MV-4-11 (cell line): Measurements from ENCODE around the gene SPO11.
A peak's percentile ranks its signal among the peaks of the same experiment; 100 is the strongest.

ENCODE experiments used
- DNase-seq: peaks from one replicate; lab custom pipeline; 2025; lab: John Stamatoyannopoulos, UW

Gene SPO11, protein sequence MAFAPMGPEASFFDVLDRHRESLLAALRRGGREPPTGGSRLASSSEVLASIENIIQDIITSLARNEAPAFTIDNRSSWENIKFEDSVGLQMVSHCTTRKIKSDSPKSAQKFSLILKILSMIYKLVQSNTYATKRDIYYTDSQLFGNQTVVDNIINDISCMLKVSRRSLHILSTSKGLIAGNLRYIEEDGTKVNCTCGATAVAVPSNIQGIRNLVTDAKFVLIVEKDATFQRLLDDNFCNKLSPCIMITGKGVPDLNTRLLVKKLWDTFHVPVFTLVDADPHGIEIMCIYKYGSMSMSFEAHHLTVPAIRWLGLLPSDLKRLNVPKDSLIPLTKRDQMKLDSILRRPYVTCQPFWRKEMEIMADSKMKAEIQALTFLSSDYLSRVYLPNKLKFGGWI

DNA sequence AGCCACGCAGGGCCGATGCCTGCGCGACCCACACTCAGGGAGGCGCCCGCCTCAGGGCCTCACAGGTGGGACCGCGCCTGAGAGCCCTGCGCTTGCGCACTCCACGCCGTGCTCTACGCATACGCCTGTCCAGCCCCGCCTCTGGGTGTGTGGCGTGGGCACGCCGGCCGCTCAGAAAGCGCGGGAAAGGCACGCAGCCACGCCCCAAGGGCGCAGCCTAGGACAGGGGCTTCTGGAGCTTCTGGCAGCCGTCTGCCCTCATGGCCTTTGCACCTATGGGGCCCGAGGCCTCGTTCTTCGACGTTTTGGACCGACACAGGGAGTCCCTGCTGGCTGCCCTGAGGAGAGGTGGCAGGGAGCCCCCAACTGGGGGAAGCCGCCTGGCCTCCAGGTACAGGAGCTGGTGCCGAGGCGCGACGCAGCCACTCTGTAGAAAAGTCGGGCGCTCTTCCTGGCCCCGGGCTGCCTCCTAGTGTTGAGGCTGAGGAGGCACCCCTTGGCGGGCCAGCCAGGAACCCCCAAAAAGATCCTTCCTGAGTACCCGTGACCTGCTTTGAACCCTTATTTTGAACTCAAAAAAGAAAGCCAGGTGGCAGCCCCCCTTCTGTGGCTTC, at the start of gene SPO11:
Gene SPO11 (plus strand): TSS at position 196 of the 614 bp plus-strand sequence. CDS start 65 bp downstream, at position 261.
- no peak for DNase-seq

DNA sequence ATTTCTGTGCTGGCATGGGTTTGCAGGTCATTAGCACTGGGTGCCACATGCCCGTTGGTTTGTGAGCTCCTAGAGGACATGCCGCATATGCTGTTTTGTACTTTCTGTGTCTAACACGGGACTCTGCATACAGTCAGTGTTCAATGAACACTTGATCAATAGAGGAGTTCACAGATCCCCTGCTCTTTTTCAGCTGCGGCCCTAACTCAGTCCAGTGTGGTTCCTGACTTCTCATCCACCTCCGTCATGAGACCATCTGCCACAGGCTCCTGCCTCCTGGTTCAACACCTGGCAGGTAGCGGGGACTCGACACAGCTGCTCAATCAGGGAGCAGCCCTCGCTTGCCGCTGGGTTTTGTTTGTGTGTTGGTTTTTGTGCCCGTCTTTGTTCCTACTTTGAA, 49.4 kb upstream of the SPO11 start:
- no peak for DNase-seq

DNA sequence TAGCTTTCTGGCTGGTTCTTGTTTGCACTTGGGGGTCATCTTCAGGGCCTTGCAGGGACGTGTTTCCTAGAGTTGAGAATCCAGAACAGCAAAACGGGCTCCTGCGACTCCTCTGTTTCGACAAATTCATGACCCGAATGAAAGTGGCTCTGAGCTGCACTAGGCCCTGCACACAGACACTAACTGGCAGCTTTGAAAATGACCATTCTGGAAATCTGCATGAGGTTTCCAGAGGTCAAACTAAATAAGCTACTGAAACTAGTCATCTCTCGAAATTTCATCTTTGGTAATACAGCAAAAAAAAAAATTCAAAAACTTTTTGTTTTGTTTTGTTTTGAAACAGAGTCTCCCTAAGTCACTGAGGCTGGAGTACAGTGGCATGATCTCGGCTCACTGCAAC, 47.7 kb upstream of the SPO11 start:
- no peak for DNase-seq

DNA sequence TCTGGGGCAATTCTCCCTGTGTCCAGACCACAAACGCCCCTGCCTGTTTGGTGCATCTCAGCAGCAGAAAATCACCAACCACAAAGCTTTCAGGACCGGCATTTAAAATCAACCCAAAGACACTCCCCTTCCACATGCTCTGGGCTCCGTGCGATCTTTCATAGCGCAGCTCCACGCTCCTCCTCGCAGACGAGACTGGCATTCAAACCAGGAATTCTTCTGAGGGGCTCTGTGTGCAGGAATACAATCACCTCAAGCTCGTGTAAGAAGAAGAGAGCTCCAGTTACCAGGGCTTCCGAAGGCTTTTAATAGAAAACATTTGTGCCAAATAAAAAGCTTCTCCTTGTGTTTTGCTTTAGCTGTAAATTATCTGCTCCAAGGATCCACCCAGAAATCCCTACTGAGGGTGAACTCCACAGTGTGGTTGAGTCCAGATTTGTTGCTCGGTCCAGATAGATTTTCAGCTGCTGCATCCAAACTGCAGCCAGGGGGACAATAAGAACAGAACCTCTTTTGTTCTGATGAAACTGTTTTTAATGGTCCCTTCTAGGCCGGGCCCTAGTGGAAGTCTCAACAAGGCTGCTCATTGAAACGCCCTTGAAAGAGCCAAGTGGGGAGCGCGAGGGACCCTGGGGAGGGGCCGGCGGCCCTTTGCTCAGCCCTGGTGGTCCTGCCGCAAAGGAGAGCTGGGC, 46.8 kb upstream of the SPO11 start:
- DNase-seq = no peak

DNA sequence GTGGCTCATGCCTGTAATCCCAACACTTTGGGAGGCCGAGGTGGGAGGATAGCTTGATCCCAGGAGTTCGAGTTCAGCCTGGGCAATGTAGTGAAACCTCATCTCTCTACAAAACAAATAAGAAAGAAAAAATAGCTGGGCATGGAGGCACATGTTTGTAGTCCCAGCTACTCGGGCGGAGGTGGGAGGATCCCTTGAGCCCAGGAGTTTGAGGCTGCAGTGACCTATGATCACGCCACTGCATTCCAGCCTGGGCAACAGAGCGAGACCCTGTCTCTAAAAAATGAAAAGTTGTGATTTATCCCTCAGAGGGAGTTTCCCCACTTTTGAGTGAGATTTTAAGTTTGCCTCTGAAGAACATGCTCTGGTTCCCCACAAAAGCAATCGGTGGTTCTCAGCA, 45.7 kb upstream of the SPO11 start:
- DNase-seq = no peak

DNA sequence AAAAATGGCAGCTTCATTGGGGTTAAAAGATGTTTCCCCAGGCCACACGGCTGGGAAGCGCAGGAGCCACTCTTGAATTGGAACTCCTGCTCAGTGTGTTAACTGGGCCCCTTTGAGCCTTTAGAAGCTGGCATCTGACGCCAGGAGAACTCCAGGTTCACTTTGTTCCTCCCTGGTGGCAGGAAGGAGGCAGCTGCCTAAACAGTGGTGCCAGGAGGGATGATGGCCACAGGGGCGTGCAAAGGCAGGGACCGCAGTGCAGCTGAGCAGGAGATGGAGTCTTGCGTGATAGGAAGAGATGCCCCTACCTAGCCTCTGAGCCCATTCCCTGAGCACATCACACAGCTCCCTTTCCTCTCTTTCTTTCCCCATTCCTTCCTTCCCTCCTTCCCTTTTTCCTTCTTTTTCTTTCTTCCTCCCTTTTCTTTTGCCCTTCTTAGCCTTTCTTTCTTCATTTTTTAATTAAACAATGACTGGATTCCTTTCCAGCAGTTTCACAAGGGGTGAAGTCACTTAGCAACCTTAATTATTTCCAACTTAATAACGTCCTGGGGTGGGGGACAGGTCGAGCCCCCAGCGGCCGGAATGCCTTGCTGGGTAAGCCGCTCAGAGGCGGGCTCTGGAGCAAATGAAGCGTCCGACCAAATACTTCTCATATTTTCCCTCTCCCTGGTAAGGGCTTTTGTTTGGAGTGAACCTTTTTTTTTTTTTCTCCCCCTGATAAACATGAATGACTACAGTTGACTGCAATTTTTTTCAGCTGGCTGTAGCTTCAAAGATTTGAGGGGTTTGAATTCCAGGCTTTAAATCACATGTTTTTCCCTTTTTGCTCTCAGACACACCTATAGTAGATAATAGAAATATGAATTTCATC, 42.4 kb upstream of the SPO11 start:
- DNase-seq = no peak

DNA sequence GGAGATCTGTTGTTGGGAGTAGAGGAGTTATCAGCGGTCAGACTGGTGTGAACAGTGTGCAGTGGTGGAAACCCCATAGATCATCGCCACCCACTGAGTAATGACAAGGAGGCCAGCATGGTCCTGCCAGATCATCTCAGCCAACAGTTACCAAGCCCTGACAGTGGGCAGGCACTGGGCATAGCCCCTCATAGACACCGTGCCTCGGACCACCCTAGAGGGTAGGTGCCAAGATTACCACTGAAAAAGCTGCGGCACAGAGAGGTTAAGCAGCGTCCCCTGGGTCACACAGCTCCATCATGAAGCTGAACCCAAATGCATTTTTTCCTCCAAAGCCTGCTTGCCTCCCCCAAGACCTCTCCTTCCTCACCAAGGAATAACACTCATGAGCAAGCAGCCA, 41.7 kb upstream of the SPO11 start:
- DNase-seq = no peak

DNA sequence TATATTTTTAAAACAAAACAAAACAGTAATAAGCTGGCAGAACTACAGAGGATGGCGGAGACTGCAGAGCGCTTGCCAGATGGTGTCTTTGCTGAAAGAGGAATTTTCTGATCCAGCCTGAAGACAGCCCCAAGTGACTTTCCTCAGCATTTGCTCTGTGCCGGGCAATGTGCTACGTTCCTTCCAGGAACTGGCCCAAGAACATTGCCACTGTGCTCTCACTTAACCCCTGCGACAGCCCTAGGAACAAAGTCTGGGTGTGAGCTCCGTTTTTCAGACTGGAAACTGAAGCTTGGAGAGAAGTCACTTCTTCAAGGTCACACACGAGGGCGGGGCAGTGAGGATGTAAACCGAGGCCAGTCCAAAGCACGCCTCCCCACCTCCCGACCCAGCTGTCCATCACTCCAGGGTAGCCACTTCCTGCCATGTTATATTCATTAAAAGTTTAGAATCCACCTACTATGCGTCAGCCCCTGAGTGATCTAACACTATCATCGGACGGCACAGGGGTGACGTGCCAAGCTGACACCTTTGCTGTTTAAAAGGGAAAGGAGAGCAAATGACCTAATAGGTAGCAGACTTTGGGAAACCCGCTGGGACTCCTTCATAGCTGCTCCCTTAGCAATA, 40.8 kb upstream of the SPO11 start:
- no peak for DNase-seq

DNA sequence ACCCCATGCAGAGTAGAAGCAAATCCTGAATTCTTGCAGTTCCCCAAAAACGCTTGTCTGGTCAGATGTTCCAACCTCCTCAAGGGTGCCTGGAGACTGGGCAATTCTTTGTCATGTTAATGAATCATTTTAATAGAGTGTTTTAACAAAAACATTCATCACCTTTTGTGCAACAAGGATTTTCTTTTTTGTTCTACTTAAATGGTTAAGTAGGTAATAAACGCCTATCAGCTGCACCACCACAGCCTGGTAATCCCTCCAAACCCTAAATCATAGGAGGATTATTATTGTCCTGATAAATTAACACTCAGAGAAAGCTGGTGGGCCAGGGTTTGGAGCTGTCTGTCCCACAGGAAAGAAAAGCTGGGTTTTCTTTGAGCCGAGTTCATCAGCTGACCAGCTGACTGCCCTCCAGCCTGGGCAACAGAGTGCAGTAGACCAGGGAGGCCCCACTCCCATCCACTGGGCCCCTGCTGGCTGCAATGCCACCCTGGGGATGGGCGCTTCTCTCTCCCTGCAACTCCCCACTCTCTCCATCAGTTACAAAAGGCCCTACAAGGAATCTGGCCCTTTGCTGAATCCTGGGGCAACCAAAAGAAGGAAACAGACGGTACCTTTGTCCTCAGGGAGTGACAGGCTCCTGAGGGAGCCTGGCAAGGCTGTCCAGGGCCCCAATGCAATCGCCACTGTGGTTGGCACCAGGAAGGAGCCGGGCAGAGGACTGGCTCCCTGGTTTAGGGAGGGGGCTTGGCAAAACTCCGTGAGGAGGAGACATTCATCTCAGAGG, 40.0 kb upstream of the SPO11 start:
- no peak for DNase-seq

DNA sequence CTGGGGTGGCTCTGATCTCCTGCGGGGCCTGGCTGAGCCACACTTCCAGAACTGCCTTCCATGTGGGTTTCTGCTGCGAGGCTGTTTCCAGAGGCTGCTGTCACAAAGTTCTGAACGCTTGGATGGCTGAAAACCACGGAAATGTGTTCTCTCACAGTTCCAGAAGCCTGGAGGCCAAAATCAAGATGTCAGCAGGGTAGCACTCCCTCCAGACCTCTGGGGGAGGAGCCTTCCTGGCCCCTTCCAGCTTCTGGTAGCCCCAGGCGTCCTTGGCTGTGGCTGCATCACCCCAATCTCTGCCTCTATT, 39.5 kb upstream of the SPO11 start:
- no peak for DNase-seq

DNA sequence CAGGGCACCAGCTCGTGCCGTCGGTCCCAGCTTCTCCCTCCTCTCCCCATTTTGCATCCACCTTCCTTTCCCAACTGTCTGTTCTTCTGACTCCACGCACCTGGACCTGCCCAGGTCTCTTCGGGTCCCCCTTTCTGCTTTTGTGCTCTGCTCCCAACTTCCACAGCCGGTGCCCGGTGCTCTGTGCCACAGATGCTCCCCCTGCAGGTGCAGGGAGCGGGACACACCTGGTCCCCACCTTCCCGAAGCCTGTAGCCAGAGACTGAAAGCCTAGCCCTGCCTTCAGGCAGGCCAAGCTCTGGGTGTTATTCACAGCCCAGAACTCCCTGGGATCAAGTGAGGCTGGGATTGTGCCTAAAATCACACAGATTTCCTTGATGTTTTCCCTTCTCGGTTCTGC, 38.6 kb upstream of the SPO11 start:
- no peak for DNase-seq

DNA sequence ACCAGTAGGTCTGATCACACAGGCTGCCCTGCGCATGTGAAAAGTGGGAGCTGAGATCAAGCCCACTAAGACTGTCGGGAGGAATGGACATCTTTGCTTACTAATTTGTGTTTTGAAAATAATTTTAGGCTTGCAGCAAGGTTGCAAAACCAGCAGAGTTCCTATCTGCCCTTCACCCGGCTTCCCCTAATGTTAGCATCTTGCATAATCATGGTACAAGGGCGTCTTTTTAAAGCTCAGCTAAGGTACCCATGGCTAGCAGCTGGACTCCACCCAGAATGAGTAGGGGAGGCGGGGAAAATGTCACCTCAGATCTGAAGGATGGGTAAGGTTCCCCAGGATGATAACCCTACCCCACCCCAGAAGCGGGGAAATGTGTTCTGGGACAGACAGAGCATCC, 37.9 kb upstream of the SPO11 start:
- no peak for DNase-seq

DNA sequence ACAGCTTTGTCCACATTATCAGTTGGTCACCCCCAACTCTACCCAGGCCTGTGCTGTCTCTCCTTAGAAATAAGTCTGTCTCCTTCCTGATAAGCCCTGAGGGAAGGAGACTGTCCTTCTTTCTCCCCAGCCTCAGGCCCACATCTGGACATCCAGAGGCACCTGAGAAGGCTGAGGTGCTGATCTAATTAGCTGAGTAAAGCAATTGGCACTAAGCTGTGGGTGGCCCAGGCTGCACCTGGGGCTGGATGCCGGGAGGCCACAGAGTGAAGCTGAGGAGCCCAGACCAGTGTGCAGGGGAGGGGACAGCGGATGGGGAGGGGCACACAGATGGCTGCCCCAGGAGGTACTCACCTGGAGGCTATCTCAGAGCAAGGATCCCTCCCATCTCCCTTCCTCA, 37.0 kb upstream of the SPO11 start:
- no peak for DNase-seq

DNA sequence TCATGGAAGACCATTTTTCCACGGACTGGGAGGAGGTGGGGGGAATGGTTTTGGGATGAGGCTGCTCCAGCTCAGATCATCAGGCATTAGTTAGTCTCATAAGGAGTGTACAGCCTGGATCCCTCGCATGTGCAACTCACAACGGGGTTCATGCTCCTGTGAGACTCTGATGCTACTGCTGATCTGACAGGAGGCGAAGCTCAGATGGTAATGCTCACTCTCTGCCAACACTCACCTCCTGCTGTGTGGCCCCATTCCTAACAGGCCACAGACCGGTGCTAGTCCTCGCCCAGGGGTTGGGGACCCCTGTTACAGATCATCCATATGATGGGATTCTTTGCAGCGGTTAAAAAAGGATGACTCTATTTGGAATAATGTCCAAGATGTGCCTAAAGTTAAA, 35.6 kb upstream of the SPO11 start:
- no peak for DNase-seq

DNA sequence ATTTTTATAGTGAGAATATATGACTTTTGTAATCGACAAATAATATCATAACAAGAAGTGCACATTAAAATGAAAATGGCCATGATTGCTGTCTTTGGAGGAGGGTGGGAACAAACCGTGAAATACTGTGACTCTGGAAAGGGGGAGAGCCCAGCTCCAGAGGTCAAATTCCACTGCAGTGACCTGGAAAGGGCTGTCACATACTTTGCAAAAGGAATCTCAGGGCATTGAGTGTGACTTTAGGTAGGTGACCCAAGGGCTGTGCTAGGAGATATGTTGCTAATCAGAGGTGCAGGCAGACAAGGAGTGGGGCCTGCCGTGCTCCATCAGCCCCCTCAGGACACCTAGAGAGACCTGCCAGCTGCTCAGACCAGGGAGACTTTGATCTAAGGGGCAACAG, 35.1 kb upstream of the SPO11 start:
- no peak for DNase-seq

DNA sequence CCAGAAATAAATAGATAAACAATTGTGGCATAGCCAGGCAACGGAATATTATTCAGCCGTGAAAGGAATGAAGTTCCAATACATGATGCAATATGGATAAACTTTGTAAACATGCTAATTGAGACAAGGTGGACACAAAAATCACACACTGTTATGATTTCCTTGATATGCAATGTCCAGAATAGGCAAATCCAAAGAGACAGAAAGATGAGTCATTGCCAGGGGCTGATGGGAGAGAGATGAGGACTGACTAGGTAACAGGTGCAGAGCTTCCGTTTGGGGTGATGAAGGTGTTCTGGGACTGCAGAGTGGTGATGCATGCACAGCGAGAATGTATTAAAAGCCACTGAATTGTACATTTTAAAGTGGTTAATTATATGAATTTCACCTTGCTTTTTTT, 31.1 kb upstream of the SPO11 start:
- no peak for DNase-seq

DNA sequence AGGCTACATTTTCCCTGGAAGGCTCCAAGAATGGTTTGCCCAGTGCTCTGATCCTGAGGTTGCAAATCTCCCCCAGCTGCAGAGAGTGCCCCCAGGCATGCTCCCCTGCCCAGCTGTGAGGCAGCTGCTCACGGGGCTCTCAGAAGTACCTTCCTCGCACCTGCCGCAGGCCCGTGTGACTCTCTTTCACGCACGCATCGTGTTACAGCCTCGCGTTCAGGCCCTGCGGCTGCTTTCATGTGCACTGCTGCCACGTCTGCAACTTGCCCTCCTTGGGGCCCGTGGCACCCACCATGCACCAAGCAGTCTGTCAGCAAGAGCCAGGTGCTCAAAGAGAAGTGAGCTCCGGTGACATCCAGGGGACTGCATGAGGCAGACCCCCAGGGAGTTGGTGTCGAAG, 28.6 kb upstream of the SPO11 start:
- DNase-seq = no peak

DNA sequence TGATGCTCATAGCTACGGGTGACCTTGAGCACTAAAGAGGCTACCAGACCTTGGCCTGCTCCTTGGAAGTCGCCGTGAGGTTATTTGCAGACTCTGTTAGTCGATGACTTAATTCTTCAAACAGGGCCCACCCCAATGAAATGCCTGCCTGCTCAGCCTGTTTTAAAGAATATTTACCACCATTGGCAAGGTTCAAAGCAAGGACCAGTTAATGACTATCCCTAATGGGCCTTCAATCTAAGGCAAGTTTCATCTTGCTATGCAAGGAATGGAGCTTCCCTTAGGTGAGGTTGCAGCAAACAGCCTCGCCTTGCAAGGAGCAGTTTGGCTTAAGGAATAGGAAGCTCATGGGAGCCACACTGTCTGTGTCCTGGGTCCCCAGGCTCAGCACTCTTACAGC, 22.9 kb upstream of the SPO11 start:
- DNase-seq = no peak

DNA sequence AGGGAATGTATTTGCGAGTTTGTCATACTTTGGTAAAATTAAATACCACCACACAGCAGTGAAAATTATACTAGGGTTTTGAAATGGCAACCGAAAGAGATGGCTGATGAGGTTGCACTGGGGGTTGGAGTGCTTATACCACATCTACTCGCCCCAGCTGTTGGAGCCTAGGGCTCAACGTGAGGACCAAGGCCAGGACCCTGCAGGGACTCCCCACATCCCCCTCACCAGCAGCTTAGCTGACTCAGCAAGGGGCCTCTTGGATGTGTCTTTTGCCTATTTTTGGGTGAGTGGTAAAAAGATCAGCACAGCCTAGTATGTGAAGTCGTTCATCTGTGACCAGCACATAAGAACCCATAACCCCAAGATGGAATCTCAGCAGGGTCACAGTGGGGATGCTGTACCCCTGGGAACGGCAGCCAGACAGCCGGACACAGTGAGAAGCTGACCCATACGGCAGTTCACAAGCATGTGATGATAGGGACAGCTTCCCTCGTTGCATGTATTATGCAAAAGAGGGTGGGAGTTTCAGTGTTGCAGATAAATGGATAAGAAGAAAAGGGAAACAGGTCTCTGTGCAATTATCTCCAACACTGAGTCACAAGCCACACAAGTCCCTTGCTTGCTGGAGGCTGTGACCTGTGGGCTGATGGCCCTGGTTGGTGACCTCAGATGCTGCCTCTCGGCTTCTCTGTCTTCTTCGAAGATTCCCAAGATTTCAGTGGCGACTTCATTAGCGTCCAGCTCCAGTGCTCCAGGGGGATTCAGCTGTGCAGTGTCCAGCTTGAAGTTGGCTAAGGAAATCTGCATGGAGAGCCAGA, 20.9 kb upstream of the SPO11 start:
- peak; percentile 78 for DNase-seq

DNA sequence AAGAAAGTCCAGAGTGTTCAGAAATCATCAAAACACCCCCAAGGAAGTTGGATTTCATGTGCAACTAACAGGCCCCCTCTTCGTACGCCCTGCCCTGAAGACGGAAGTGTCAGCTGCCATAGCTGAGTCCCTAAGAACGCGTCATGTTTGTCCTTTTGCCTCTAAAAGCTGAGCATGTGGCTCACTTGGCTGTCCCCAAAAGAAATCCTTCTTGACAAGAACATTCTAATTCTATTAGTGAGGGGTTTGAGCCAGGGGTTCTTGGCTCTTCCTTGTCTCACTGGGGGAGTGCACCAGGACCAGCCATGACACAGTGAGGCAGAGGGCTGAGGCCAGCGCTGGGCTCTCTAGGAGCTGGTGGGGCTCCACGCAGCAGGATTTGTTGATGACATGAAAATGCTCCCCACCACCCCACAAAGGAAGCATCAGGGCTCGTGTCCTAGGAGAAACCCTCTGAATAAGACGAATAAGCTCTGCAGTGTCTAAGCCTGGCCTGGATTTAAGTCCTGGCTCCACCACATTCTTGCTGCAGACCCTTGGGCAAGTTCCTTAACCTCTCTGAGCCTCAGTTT, 20.0 kb upstream of the SPO11 start:
- DNase-seq = no peak
